NOMO-1 treated with dmso at 0.1 percent for 144 hours (cell line): ENCODE results near the gene SHKBP1.
A peak's percentile ranks its signal among the peaks of the same experiment; 100 is the strongest.
"Not testable (repeated sequence)": the region's sequence is repeated elsewhere in the genome, so short reads cannot be mapped to it uniquely, and the experiment has no call there.

ENCODE experiments used
- DNase-seq: peaks from one replicate; lab custom pipeline; 2025; ENCODE audit not compliant: unreplicated experiment; lab: John Stamatoyannopoulos, UW

SHKBP1 gene

GRCh38 chr19:40613690-40614621, 37.3 kb downstream of the SHKBP1 start:
- peak; percentile 92 for DNase-seq

GRCh38 chr19:40614622-40615411, 38.1 kb downstream of the SHKBP1 start:
- DNase-seq, result peak; percentile 26

GRCh38 chr19:40616178-40616577, 39.5 kb downstream of the SHKBP1 start:
- no peak for DNase-seq

GRCh38 chr19:40616941-40617340, 40.3 kb downstream of the SHKBP1 start:
- no peak for DNase-seq

GRCh38 chr19:40617961-40618360, 41.3 kb downstream of the SHKBP1 start:
- no peak for DNase-seq

DNA sequence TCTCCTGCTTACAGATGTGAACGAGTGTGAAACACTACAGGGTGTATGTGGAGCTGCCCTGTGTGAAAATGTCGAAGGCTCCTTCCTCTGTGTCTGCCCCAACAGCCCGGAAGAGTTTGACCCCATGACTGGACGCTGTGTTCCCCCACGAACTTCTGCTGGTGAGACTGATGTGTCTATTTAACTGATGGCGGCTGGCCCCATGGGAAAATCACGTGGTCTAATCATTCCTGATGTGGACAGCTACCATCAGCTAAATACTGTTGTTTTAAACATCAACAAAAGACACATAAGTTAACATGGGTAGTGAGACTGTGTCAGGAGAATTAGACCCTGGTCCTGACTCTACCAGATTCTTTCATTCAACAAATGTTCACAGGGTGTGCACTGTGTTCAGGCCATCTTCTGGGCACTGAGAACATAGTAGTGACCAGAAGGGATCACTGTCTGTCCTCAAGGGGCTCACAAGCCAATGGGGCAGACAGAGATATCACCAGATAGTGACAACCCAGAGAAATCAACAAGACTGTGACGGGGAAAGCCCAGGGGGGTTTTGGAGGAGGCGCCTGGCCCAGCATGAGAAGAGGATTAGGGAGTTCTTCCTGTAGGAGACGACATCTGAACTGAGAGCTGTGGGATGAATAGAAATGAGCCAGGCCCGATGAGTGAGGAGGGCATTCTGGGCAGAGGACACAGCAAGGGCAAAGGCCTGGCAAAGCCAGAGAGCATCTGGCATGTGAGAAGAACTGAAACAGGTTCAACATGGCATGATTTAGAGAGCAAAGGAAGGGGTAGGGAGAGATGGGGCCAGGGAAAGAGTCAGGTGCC, 42.9 kb downstream of the SHKBP1 start:
- no peak for DNase-seq

GRCh38 chr19:40620161-40620485, 43.5 kb downstream of the SHKBP1 start:
- DNase-seq, result no peak

DNA sequence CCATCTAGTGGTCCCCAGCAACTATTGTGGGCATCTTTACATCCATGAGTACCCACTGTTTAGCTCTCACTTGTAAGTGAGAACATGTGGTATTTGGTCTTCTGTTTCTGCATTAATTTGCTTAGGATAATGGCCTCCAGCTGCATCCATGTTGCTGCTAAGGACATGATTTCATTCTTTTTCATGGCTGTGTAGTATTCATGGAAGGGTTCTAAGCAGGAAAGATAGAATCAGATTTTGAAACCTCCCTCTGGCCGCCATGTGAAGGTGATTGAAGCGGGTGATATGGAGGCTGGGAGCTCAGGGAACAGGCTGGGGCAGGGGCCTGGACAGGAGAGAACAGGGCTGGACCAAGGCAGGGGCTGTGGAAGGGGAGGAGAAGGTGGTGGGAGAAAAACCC, 44.6 kb downstream of the SHKBP1 start:
- DNase-seq, result no peak

DNA sequence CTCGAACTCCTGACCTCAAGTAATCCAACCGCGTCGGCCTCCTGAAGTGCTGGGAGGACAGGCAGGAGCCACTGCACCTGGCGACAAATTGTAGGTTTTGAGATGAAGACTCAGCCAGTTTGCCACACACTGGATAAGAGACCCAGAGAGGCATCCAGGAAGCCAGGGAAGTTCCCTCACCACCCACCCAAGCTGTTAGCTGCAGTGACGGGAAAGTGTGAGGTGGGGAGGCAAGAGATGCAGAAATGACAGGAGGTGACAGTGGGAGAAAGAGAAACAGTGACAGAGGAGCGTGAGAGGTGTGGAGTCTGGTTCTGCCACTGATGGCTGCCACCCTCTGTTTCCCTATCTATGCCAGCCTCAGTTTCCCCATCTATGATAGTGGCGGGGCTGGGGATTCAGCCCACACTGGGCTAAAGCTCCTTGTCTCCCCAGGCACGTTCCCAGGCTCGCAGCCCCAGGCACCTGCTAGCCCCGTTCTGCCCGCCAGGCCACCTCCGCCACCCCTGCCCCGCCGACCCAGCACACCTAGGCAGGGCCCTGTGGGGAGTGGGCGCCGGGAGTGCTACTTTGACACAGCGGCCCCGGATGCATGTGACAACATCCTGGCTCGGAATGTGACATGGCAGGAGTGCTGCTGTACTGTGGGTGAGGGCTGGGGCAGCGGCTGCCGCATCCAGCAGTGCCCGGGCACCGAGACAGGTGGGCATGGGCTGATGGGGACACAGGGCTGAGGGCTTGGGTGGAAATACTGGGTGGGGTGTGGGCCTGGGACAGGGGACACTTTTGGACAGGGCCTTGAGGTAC, 45.5 kb downstream of the SHKBP1 start:
- DNase-seq, result no peak

DNA sequence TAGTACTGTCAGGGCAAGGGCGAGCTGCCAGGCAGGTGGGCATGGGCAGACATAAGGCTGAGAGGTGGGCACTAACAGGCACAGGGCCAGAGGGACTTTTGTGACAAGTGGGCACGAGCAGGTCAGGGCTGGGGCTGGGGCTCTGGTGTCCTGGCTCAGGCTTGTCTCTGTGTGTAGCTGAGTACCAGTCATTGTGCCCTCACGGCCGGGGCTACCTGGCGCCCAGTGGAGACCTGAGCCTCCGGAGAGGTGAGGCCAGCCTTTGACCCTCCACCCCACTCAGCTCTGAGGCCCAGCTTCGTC, 46.1 kb downstream of the SHKBP1 start:
- no peak for DNase-seq

DNA sequence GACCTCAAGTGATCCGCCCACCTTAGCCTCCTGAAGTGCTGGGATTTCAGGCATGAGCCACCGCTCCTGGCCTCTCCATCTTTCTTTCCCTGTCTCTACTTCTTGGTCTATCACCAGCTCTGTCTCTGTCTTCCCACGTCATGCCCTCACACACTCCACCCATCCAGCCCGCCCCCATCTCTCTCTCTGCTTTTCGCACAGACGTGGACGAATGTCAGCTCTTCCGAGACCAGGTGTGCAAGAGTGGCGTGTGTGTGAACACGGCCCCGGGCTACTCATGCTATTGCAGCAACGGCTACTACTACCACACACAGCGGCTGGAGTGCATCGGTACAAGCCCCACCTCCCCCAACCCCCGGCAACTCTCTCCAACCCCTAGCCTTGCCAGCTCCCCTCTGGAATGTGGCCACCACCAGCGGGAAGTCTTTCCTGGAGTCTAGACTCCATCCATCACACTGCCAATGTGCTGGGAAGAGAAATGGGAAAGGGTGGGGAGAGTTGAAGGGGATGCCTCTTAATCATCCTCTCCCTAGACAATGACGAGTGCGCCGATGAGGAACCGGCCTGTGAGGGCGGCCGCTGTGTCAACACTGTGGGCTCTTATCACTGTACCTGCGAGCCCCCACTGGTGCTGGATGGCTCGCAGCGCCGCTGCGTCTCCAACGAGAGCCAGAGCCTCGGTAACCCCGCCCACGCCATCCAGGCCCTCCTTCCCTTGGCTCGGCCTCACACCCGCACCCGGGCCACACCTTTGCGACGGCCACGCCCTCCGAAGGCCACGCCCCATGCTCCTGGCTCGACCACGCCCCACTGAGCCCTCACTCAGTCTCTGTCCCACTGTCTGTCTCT, 47.0 kb downstream of the SHKBP1 start:
- no peak for DNase-seq

- DNase-seq, result not testable (repeated sequence)
Measured at GRCh38 chr19:40624369-40625153, 47.9 kb downstream of the SHKBP1 start.

DNA sequence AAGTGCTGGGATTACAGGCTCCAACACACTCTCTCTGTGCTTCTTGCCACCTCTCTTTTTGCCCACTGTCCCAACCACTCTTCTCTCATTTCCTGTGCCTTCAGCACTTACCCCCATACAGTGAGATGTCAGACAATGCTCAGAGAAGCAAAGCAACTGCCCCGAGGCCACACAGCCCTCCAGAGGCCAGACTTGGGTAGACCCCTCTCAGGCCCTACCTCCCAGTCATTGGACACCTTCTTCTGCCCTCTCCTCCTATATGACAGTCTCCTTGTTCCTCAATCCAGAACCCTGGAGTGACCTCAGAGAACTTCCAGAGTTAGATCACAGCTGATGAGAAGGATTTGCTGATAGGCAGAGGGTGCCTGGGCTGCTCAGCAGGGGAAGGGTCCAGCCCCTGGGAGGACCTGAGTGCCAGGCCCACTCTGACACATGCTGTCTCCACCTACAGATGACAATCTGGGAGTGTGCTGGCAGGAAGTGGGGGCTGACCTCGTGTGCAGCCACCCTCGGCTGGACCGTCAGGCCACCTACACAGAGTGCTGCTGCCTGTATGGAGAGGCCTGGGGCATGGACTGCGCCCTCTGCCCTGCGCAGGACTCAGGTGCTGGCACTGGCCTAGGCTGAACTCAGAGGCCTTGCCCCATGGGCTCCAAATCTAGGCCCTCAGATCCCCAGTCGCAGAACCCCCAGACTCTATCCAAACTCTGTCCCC, 48.9 kb downstream of the SHKBP1 start:
- no peak for DNase-seq

DNA sequence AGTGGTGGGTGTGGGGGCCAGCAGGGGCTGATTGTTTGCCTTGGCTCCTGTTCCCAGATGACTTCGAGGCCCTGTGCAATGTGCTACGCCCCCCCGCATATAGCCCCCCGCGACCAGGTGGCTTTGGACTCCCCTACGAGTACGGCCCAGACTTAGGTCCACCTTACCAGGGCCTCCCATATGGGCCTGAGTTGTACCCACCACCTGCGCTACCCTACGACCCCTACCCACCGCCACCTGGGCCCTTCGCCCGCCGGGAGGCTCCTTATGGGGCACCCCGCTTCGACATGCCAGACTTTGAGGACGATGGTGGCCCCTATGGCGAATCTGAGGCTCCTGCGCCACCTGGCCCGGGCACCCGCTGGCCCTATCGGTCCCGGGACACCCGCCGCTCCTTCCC, 50.2 kb downstream of the SHKBP1 start:
- DNase-seq, result no peak

- no peak for DNase-seq
Measured at GRCh38 chr19:40627486-40628279, 51.0 kb downstream of the SHKBP1 start.

DNA sequence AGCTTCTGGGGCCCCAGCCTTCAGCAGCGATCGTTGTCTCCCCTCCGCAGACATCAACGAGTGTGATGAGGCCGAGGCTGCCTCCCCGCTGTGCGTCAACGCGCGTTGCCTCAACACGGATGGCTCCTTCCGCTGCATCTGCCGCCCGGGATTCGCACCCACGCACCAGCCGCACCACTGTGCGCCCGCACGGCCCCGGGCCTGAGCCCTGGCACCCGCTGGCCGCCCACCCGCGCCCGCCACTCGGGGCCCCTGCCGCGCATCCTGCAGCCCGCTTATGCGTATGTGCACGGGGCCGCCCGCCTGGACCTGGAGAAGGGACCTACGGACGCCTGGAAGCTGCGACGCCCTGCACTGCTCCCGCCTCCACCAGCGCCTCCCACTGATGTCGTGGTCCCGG, 52.7 kb downstream of the SHKBP1 start:
- DNase-seq, result no peak

DNA sequence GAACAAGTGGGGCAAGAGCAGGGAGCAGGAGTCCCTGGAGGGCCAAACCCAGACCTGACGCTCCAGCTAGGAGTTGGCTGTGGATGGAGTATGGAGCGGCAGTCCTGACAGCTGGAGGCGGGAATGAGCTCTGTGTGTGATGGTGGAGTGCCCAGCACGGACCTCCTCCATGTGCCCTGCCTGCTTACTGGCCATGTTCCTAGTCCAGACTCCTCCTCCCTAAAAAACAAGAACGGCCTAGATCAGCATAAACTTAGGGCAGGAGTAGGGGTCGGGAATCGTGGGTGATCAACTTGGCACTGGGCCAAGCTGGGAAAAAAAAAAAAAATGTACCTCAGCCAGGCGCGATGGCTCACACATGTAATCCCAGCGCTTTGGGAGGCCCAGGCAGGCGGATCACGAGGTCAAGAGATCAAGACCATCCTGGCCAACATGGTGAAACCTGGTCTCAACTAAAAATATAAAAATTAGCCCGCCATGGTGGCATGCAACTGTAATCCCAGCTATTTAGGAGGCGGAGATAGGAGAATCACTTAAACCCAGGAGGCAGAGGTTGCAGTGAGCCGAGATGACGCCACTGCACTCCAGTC, 54.0 kb downstream of the SHKBP1 start:
- DNase-seq, result no peak
